GM18951 (cell line): ENCODE results near the gene KCNJ1.

Experiments used
- POLR2A ChIP-seq: IDR thresholded peaks from 4 replicates; pipeline ENCODE4 v1.6.1; 2011; ENCODE audit warnings: mild to moderate bottlenecking; ENCODE audit not compliant: insufficient read length, insufficient read depth; ENCODE audit errors: extremely low read depth
- in situ Hi-C: fragments of 300-500 bp; cut with MboI; formaldehyde crosslinking; loops from one replicate; pipeline ENCODE4 v1.12.0; 2022; ENCODE audit warnings: low sequenced_read_pairs, mixed read lengths, inconsistent platforms; ENCODE audit not compliant: unreplicated experiment

KCNJ1 gene

GRCh38 chr11:128894286-128894681, 27.2 kb upstream of the KCNJ1 start:
- in situ Hi-C loops = no loop called here
- TF ChIP-seq POLR2A = no peak

- TF ChIP-seq POLR2A = no peak
- in situ Hi-C loops = no loop called here
These were observed 26.6 kb upstream of the KCNJ1 start for GRCh38 chr11:128893578-128894285.

GRCh38 chr11:128892866-128893565, 25.9 kb upstream of the KCNJ1 start:
- in situ Hi-C loops = no loop called here
- no peak for TF ChIP-seq POLR2A

- TF ChIP-seq POLR2A = no peak
- in situ Hi-C loops = no loop called here
These were observed 24.9 kb upstream of the KCNJ1 start for GRCh38 chr11:128891913-128892398.

- in situ Hi-C loops = no loop called here
These were observed 23.7 kb upstream of the KCNJ1 start, which contains the start of gene KCNJ5 for GRCh38 chr11:128890543-128891368. TSS of gene KCNJ5 (plus strand) at chr11:128891356. CDS start at chr11:128911274, 19,918 bp downstream.

GRCh38 chr11:128890216-128890542, 23.1 kb upstream of the KCNJ1 start:
- in situ Hi-C loops = no loop called here

More at GRCh38 chr11:128890543-128891368, 23.7 kb upstream of the KCNJ1 start, which contains the start of gene KCNJ5:
- no peak for TF ChIP-seq POLR2A

GRCh38 chr11:128889657-128890213, 22.6 kb upstream of the KCNJ1 start:
- TF ChIP-seq POLR2A = no peak
- in situ Hi-C loops = loop anchor here (5.0 kb wide), 1 partner anchor 63 kb away; no protein-coding TSS in a partner anchor

More at GRCh38 chr11:128890216-128890542, 23.1 kb upstream of the KCNJ1 start:
- no peak for TF ChIP-seq POLR2A

GRCh38 chr11:128888034-128888985, 21.2 kb upstream of the KCNJ1 start:
- in situ Hi-C loops = loop anchor here (5.0 kb wide), 1 partner anchor 64 kb away; no protein-coding TSS in a partner anchor
- no peak for TF ChIP-seq POLR2A

GRCh38 chr11:128886406-128887124, 19.5 kb upstream of the KCNJ1 start:
- no peak for TF ChIP-seq POLR2A
- in situ Hi-C loops = loop anchor here (5.0 kb wide), 1 partner anchor 66 kb away; no protein-coding TSS in a partner anchor

GRCh38 chr11:128884703-128885338, 17.7 kb upstream of the KCNJ1 start:
- TF ChIP-seq POLR2A = no peak
- in situ Hi-C loops = loop anchor here (5.0 kb wide), 1 partner anchor 67 kb away; no protein-coding TSS in a partner anchor

GRCh38 chr11:128884054-128884453, 17.0 kb upstream of the KCNJ1 start:
- in situ Hi-C loops = no loop called here

More at GRCh38 chr11:128884054-128884453, 17.0 kb upstream of the KCNJ1 start:
- no peak for TF ChIP-seq POLR2A
